ENCODE results near the gene OGFOD2.

Gene OGFOD2

GRCh38 chr12:122974892-122975789, at the start of gene OGFOD2:
Gene OGFOD2 (plus strand): TSS chr12:122975244. CDS start chr12:122975252, 8 bp downstream.
- no peak for FAIRE-seq
- TF ChIP-seq, protein P1, sequence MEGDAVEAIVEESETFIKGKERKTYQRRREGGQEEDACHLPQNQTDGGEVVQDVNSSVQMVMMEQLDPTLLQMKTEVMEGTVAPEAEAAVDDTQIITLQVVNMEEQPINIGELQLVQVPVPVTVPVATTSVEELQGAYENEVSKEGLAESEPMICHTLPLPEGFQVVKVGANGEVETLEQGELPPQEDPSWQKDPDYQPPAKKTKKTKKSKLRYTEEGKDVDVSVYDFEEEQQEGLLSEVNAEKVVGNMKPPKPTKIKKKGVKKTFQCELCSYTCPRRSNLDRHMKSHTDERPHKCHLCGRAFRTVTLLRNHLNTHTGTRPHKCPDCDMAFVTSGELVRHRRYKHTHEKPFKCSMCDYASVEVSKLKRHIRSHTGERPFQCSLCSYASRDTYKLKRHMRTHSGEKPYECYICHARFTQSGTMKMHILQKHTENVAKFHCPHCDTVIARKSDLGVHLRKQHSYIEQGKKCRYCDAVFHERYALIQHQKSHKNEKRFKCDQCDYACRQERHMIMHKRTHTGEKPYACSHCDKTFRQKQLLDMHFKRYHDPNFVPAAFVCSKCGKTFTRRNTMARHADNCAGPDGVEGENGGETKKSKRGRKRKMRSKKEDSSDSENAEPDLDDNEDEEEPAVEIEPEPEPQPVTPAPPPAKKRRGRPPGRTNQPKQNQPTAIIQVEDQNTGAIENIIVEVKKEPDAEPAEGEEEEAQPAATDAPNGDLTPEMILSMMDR (IDR thresholded peaks at IDR 0.05; ENCODE audit: insufficient read depth, missing control alignments): no peak
- DNase-seq (ENCODE audit: insufficient read length, low spot score): peak; percentile 92

DNA sequence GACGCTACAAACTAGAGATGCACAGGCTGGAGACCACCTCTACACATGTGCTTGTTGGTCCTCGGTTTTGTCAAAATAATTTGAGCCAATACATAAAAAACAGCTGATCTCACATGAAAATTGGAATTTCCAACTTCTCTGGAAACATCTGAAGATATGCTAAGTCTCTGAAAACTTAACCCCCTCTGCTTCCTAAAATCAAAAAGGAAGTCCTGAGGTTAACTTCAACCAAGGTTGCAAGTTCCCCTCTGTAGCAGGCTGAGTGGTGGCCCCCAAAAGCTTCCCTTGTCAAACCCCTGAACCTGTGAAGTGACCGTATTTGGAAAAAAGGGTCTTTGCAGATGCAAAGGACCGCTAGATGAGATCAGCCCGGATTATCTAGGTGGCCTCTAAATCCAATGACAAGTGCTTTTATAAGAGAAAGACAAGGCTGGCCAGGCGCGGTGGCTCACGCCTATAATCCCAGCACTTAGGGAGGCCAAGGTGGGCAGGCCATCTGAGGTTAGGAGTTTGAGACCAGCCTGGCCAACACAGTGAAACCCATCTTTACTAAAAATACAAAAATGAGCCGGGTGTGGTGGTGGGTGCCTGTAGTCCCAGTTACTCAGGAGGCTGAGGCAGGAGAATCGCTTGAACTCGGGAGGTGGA, 47.2 kb upstream of the OGFOD2 start:
- TF ChIP-seq, protein P1 (IDR thresholded peaks at IDR 0.05; ENCODE audit: insufficient read depth, missing control alignments): no peak
- DNase-seq (ENCODE audit: insufficient read length, low spot score) (no peak), FAIRE-seq (no peak)

- no peak for FAIRE-seq
- DNase-seq (ENCODE audit: insufficient read length, low spot score): no peak
- TF ChIP-seq, protein P1 (IDR thresholded peaks at IDR 0.05; ENCODE audit: insufficient read depth, missing control alignments): no peak
Observed at GRCh38 chr12:122928404-122929147, 46.5 kb upstream of the OGFOD2 start.

DNA sequence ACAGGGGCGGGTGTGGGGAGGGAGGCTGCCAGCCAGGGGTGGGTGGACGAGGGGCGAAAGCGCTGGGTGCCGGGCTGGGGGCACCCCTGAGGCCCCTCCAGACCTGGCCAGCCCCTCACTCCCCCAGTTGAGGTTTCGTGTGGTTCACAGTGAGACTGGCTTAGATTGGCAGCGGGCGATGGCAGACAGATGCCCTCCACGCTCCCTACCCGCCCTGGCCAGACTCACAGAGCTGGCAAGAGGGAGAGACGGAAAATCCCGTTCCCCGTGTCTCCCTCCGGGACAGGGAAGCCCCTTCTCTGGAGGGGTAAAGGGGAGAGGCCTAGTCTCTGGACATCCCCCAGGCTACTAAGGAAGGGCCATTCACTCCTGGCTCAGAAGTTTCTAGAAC, 45.9 kb upstream of the OGFOD2 start:
- TF ChIP-seq, protein P1 (IDR thresholded peaks at IDR 0.05; ENCODE audit: insufficient read depth, missing control alignments): no peak
- FAIRE-seq: no peak
- DNase-seq (ENCODE audit: insufficient read length, low spot score): no peak

- TF ChIP-seq, protein P1 (IDR thresholded peaks at IDR 0.05; ENCODE audit: insufficient read depth, missing control alignments): no peak
- no peak for FAIRE-seq
- DNase-seq (ENCODE audit: insufficient read length, low spot score): no peak
Observed at GRCh38 chr12:122929812-122930211, 45.2 kb upstream of the OGFOD2 start.

- no peak for DNase-seq (ENCODE audit: insufficient read length, low spot score)
Observed at GRCh38 chr12:122932207-122932606, 42.8 kb upstream of the OGFOD2 start.

More at GRCh38 chr12:122932207-122932606, 42.8 kb upstream of the OGFOD2 start:
- FAIRE-seq: no peak
- TF ChIP-seq, protein P1 (IDR thresholded peaks at IDR 0.05; ENCODE audit: insufficient read depth, missing control alignments): no peak
